Stimulated activated CD4-positive, alpha-beta T cell treated with anti-CD3 and anti-CD28 coated beads, Interleukin-1b, Interleukin-23, amount 100 ng/mL, for 24 hours (primary cell): ENCODE results near the gene ZNF318.
"Not testable (repeated sequence)": the region's sequence is repeated elsewhere in the genome, so short reads cannot be mapped to it uniquely, and the experiment has no call there.

Source experiments
- DNase-seq, 4 experiments: peaks; one replicate each; pipeline ENCODE4 v3.0.0-alpha.2; 2020; ENCODE audit warnings: low read depth in 4 of 4, low spot score in 1 of 4

Gene ZNF318

GRCh38 chr6:43383021-43383667 lies 13.7 kb upstream of the ZNF318 start:
- DNase-seq, result no peak

- DNase-seq, result not testable (repeated sequence)
These were observed 11.4 kb upstream of the ZNF318 start for GRCh38 chr6:43380858-43381257.

- no peak for DNase-seq
These were observed 9.2 kb upstream of the ZNF318 start for GRCh38 chr6:43378631-43379030.

- DNase-seq, result no peak
These were observed 8.3 kb upstream of the ZNF318 start for GRCh38 chr6:43377710-43378229.

GRCh38 chr6:43376551-43376981 lies 7.1 kb upstream of the ZNF318 start:
- peak in 2 of 4 experiments; percentile 14 to 21 for DNase-seq

- no peak for DNase-seq
These were observed 6.2 kb upstream of the ZNF318 start for GRCh38 chr6:43375693-43376092.

- no peak for DNase-seq
These were observed 3.9 kb upstream of the ZNF318 start for GRCh38 chr6:43373252-43373875.

- DNase-seq, result not testable (repeated sequence)
These were observed 645 bp upstream of the ZNF318 start for GRCh38 chr6:43370003-43370580.

- DNase-seq, result peak in 1 of 4 experiments; percentile 7
These were observed 937 bp downstream of the ZNF318 start for GRCh38 chr6:43368259-43369160.

GRCh38 chr6:43367245-43367984 lies 2.0 kb downstream of the ZNF318 start:
- DNase-seq, result no peak

- no peak for DNase-seq
These were observed 8.2 kb downstream of the ZNF318 start for GRCh38 chr6:43361269-43361668.

- DNase-seq, result no peak
These were observed 9.6 kb downstream of the ZNF318 start for GRCh38 chr6:43359831-43360230.

- no peak for DNase-seq
These were observed 10.1 kb downstream of the ZNF318 start for GRCh38 chr6:43359381-43359780.

GRCh38 chr6:43355862-43356590 lies 13.4 kb downstream of the ZNF318 start:
- no peak for DNase-seq

- DNase-seq, result not testable (repeated sequence)
These were observed 17.5 kb downstream of the ZNF318 start for GRCh38 chr6:43351951-43352350.

- DNase-seq, result no peak
These were observed 22.0 kb downstream of the ZNF318 start for GRCh38 chr6:43347444-43347843.

- DNase-seq, result no peak
These were observed 22.4 kb downstream of the ZNF318 start for GRCh38 chr6:43347021-43347420.

GRCh38 chr6:43346243-43346642 lies 23.2 kb downstream of the ZNF318 start:
- DNase-seq, result not testable (repeated sequence)

- DNase-seq, result no peak
These were observed 30.3 kb downstream of the ZNF318 start for GRCh38 chr6:43339168-43339567.

GRCh38 chr6:43338243-43338642 lies 31.2 kb downstream of the ZNF318 start:
- no peak for DNase-seq
